Hepatocyte (in vitro differentiated cells): ENCODE measurements around the gene THYN1.

Experiments used
- CTCF ChIP-seq: fragments of 200-600 bp; sonication (generic); IDR thresholded peaks from 2 replicates; pipeline ENCODE4 v1.5.1; 2016; ENCODE audit warnings: antibody characterized with exemption, mild to moderate bottlenecking; ENCODE audit not compliant: poor library complexity
- EZH2 ChIP-seq: fragments of 200-600 bp; sonication (generic); IDR thresholded peaks from 2 replicates; pipeline ENCODE4 v1.6.1; 2016; ENCODE audit warnings: antibody characterized with exemption, mild to moderate bottlenecking, borderline replicate concordance

- TF ChIP-seq CTCF (no peak), EZH2 (no peak)
Observed at GRCh38 chr11:134226806-134227325, 26.3 kb downstream of the THYN1 start.
